K562 (cell line): ENCODE results near the gene TANGO6. TPM values are rescaled to one million over a fixed set of nuclear protein-coding genes. Genes with fewer than 3 reads are reported as not detected.
A peak's percentile ranks its signal among the peaks of the same experiment; 100 is the strongest.

ENCODE experiments used
- ATAC-seq: fragments of 200-7000 bp; cut with Tn5 transposase; 3 replicates; pipeline ENCODE4 v1.9.1; 2020; ENCODE audit warnings: moderate library complexity
- BruUV-seq: library from RNA; stranded (reverse); fragments of 400-500 nt; replicated peaks from 2 replicates; lab custom pipeline; 2021; lab: Mats Ljungman, UMichigan
- CTCF ChIA-PET: fragments of 300-600 bp; formaldehyde crosslinking; extraction: SDS; loops from one replicate; lab custom pipeline; 2021; ENCODE audit warnings: low intra/inter-chr PET ratio; lab: Yijun Ruan, JAX
- POLR2A ChIA-PET: fragments of 300-600, 350-650 bp; sonication (Branson Sonifier 250); formaldehyde crosslinking; extraction: SDS; loops from one replicate; lab custom pipeline; 2021; ENCODE audit warnings: antibody characterized with exemption, inconsistent platforms; lab: Yijun Ruan, JAX
- DNase-seq, 4 experiments: peaks; one replicate each; pipeline versions ENCODE4 v3.0.0 to v3.0.0-alpha.2; 2011 to 2018; ENCODE audit warnings: low spot score in 3 of 4, mixed read lengths in 3 of 4; ENCODE audit errors: extremely low read depth in 1 of 4
- FAIRE-seq: peaks from 2 replicates; lab custom pipeline; 2011; peaks lifted over from hg19 to GRCh38; lab: Jason Lieb, UNC
- H2AFZ ChIP-seq: 2 replicates; pipeline ENCODE4 v1.6.0; 2011; ENCODE audit warnings: low read depth, low read length, control low read depth, inconsistent platforms
- H3K27ac ChIP-seq: fragments of 200-600 bp; 3 replicates; pipeline ENCODE4 v1.8.0; 2011; ENCODE audit warnings: low read depth, mild to moderate bottlenecking, control low read depth, inconsistent platforms, low read length, moderate library complexity, mixed read lengths; ENCODE audit errors: extremely low read depth
- H3K27me3 ChIP-seq, 2 experiments: fragments of 300-600 bp in 1 of 2; 2 replicates in 1 of 2; 3 replicates in 1 of 2; pipeline versions ENCODE4 v1.6.0 to v1.8.0; 2011; ENCODE audit warnings: inconsistent platforms in 2 of 2, low read length in 2 of 2, mild to moderate bottlenecking in 1 of 2, mixed read lengths in 1 of 2, moderate library complexity in 1 of 2; ENCODE audit not compliant: control insufficient read depth in 2 of 2, insufficient read depth in 2 of 2
- H3K36me3 ChIP-seq: fragments of 300-600 bp; 3 replicates; pipeline ENCODE4 v1.8.0; 2011; ENCODE audit warnings: mild to moderate bottlenecking, low read length, inconsistent platforms; ENCODE audit not compliant: control insufficient read depth, insufficient read depth
- H3K4me1 ChIP-seq, 2 experiments: fragments of 200-600 bp in 1 of 2; replicated peaks in 1 of 2; 2 replicates in 1 of 2; 3 replicates in 1 of 2; pipeline versions ENCODE4 v1.5.1 to v1.8.0; 2011; ENCODE audit warnings: inconsistent platforms in 2 of 2, low read length in 2 of 2, mild to moderate bottlenecking in 1 of 2, mixed read lengths in 1 of 2, moderate library complexity in 1 of 2; ENCODE audit not compliant: control insufficient read depth in 2 of 2, insufficient read depth in 2 of 2
- H3K4me2 ChIP-seq: 2 replicates; pipeline ENCODE4 v1.6.1; 2011; ENCODE audit warnings: low read length, control low read depth, inconsistent platforms, mixed read lengths; ENCODE audit not compliant: insufficient read depth
- H3K4me3 ChIP-seq: fragments of 200-600 bp; sonication (generic), shearing (Covaris generic); 2 replicates; pipeline ENCODE4 v1.5.1; 2016; ENCODE audit warnings: control low read depth, inconsistent platforms
- H3K79me2 ChIP-seq: fragments of 200-600 bp; 3 replicates; pipeline ENCODE4 v1.8.0; 2011; ENCODE audit warnings: low read length, inconsistent platforms; ENCODE audit not compliant: control insufficient read depth, insufficient read depth
- H3K9ac ChIP-seq, 2 experiments: 2 replicates each; pipeline versions ENCODE4 v1.6.0 to v1.6.1; 2011; ENCODE audit warnings: low read depth in 2 of 2, low read length in 2 of 2, control low read depth in 1 of 2, inconsistent platforms in 1 of 2, mild to moderate bottlenecking in 1 of 2, mixed read lengths in 1 of 2; ENCODE audit not compliant: insufficient read depth in 1 of 2
- H3K9me1 ChIP-seq: one replicate; pipeline ENCODE4 v1.6.0; 2011; ENCODE audit warnings: inconsistent platforms, mild to moderate bottlenecking, low read length, moderate library complexity; ENCODE audit not compliant: control insufficient read depth, insufficient read depth
- H3K9me3 ChIP-seq: replicated peaks from 2 replicates; pipeline ENCODE4 v1.5.1; 2011; ENCODE audit warnings: low read depth, low read length, inconsistent platforms; ENCODE audit not compliant: control insufficient read depth, insufficient read depth
- H4K20me1 ChIP-seq: replicated peaks from 2 replicates; pipeline ENCODE4 v1.6.1; 2011; ENCODE audit warnings: low read length, inconsistent platforms, mixed read lengths; ENCODE audit not compliant: control insufficient read depth, insufficient read depth
- FOXA1 ChIP-seq: fragments of 450-650 bp; IDR thresholded peaks from 2 replicates; pipeline ENCODE4 v1.6.1; 2016; ENCODE audit warnings: mild to moderate bottlenecking, borderline replicate concordance
- FOXA3 ChIP-seq, 2 experiments: fragments of 450-650 bp in 1 of 2; sonication (generic) in 1 of 2; formaldehyde crosslinking; IDR thresholded peaks in 1 of 2; conservative IDR thresholded peaks in 1 of 2; 2 replicates each; pipeline versions ENCODE4 v1.4.0 to v1.8.0; 2020 to 2022; ENCODE audit warnings: mild to moderate bottlenecking in 2 of 2, missing genetic modification reagents in 1 of 2
- HDAC2 ChIP-seq: fragments of 450-650 bp; IDR thresholded peaks from 2 replicates; pipeline ENCODE4 v1.6.1; 2016; ENCODE audit warnings: mild to moderate bottlenecking
- HMG20A ChIP-seq: fragments of 450-650 bp; formaldehyde crosslinking; conservative IDR thresholded peaks from 2 replicates; pipeline ENCODE4 v1.4.0; 2020; ENCODE audit warnings: mild to moderate bottlenecking, mixed read lengths
- HSF4 ChIP-seq: fragments of 250-450 bp; sonication (Bioruptor Pico); IDR thresholded peaks from 2 replicates; pipeline ENCODE4 v2.1.2; 2022; ENCODE audit warnings: mild to moderate bottlenecking, moderate library complexity, borderline replicate concordance
- PHB ChIP-seq: fragments of 250-450 bp; sonication (Bioruptor Pico); IDR thresholded peaks from 2 replicates; pipeline ENCODE4 v1.5.0; 2021
- RFX1 ChIP-seq: fragments of 450-650 bp; IDR thresholded peaks from 2 replicates; pipeline ENCODE4 v1.6.1; 2016; ENCODE audit warnings: mild to moderate bottlenecking, moderate library complexity
- RFX7 ChIP-seq: fragments of 250-450 bp; sonication (Bioruptor Pico); IDR thresholded peaks from 2 replicates; pipeline ENCODE4 v1.5.1; 2021; ENCODE audit warnings: mild to moderate bottlenecking
- RNF2 ChIP-seq: sonication (generic); IDR thresholded peaks from 2 replicates; pipeline ENCODE4 v1.6.1; 2016
- RUNX1 ChIP-seq: sonication (generic); IDR thresholded peaks from 2 replicates; pipeline ENCODE4 v1.6.1; 2016; ENCODE audit warnings: antibody characterized with exemption, low read depth
- SP1 ChIP-seq: sonication (generic); formaldehyde crosslinking; IDR thresholded peaks from 2 replicates; pipeline ENCODE4 v1.8.1; 2022; ENCODE audit warnings: mild to moderate bottlenecking, missing genetic modification reagents
- TCFL5 ChIP-seq: fragments of 250-450 bp; sonication (Bioruptor Pico); conservative IDR thresholded peaks from 2 replicates; pipeline ENCODE4 v1.6.1; 2021; ENCODE audit warnings: mild to moderate bottlenecking, moderate library complexity, matching md5 sums
- YY1 ChIP-seq, 3 experiments: IDR thresholded peaks; 2 replicates each; pipeline ENCODE4 v1.6.1; 2011; ENCODE audit warnings: low read length in 2 of 3, mild to moderate bottlenecking in 2 of 3, moderate library complexity in 2 of 3, borderline replicate concordance in 1 of 3, control low read depth in 1 of 3, low read depth in 1 of 3; ENCODE audit not compliant: insufficient read depth in 3 of 3, insufficient replicate concordance in 2 of 3, control insufficient read depth in 1 of 3, insufficient read length in 1 of 3; ENCODE audit errors: extremely low read depth in 1 of 3
- ZNF316 ChIP-seq: fragments of 450-650 bp; IDR thresholded peaks from 2 replicates; pipeline ENCODE4 v1.6.1; 2016
- ZNF76 ChIP-seq: fragments of 250-450 bp; sonication (Bioruptor Pico); IDR thresholded peaks from 2 replicates; pipeline ENCODE4 v1.4.0; 2020; ENCODE audit warnings: mild to moderate bottlenecking, moderate library complexity, borderline replicate concordance
- in situ Hi-C: fragments of 300-500 bp; cut with MboI; formaldehyde crosslinking; loops from 4 replicates; pipeline ENCODE4 v1.15.0; 2018; ENCODE audit warnings: inconsistent platforms, mixed read lengths
- intact Hi-C: fragments of 100-400 bp; cut with micrococcal nuclease; formaldehyde crosslinking; loops from 2 replicates; pipeline ENCODE4 v1.14.2; 2022
- polyA plus RNA-seq, 8 experiments: library from polyadenylated mRNA; depleted of rRNA in 4 of 8; stranded (reverse) in 5 of 8; unstranded in 3 of 8; fragments of >200 nt; fragmentation: Nextera tagmentation in 2 of 8; fragmentation: Illumina TruSeq in 1 of 8; extraction: Ambion mirVana in 2 of 8; extraction: Trizol in 1 of 8; gene quantifications; 2 replicates each; pipeline versions ENCODE4 v1.2.1 to v1.2.3, GENCODE V29; 2011 to 2014; ENCODE audit warnings: inconsistent platforms in 1 of 8, missing spikeins in 1 of 8
- total RNA-seq, 7 experiments: library from RNA; depleted of rRNA in 6 of 7; stranded (reverse); fragments of >200 nt in 6 of 7; fragmentation: Illumina TruSeq in 2 of 7; extraction: Trizol in 2 of 7; gene quantifications; 2 replicates each; pipeline versions ENCODE4 v1.2.1 to v1.2.3, GENCODE V29; 2011 to 2021; ENCODE audit warnings: low replicate concordance in 1 of 7
- TF ChIP-seq, protein P1 (sequence below): IDR thresholded peaks from 3 replicates; pipeline ENCODE4 v1.6.1; 2011; ENCODE audit warnings: borderline replicate concordance, mild to moderate bottlenecking, moderate library complexity; ENCODE audit not compliant: insufficient read length; ENCODE audit errors: extremely low read depth

TANGO6 gene
- total and polyA plus RNA-seq, 9 of the 15 experiments (the other 6 are each of a cell fraction or from before 2014, with no cell fraction given), result 1.6 to 15.2 (median 9.6) TPM

DNA sequence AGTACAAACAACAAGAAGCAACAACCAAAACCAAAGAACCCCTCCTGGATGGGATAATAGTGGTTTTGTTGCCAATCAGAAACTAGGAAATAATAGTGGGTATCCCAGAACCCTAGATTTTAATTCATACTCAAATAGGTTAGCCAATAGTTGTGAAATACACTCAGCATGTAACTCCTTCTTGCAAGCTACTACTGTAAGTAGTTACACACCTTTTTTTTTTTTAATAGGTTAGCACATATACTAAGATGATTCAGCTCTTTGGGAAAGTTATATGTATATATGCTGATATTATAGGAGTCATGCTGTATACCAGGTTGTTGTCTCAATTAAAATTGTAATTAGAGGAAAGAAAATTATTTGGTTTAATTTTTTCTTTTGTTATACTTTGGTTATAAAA is 169.6 kb downstream of the TANGO6 start:
- no peaks in the 10 kb centered on the region for H3K36me3 ChIP-seq
- H3K79me2 ChIP-seq, result no peaks in the 10 kb centered on the region
- H3K27ac ChIP-seq, result no peak overlapping the region
- no peak overlapping the region for H2AFZ ChIP-seq
- intact Hi-C loops, result no loop called here
- in situ Hi-C loops, result no loop called here
- H3K4me1 ChIP-seq, result no peaks in the 10 kb centered on the region; a peak in 1 of 5 replicates
- no peaks in the 10 kb centered on the region for H3K27me3 ChIP-seq
- BruUV-seq, result no TSS peak
- H3K9ac ChIP-seq, result no peak overlapping the region
- DNase-seq (no peak), ATAC-seq (no peak), FAIRE-seq (no peak)
- TF ChIP-seq RFX1, result no peak
- no peak for TF ChIP-seq SP1
- no peak for TF ChIP-seq FOXA3 (CRISPR knock-in tag; conservative IDR thresholded peaks at IDR 0.05 in 1 of 2, IDR thresholded peaks at IDR 0.05 in 1 of 2)
- 0 out of 2 replicates have a peak, but pooled peaks have one; percentile 23 for TF ChIP-seq ZNF316
- no peaks in the 10 kb centered on the region for H3K9me1 ChIP-seq
- no peak overlapping the region for H3K4me3 ChIP-seq
- H3K4me2 ChIP-seq, result no peak overlapping the region
- ChIA-PET POLR2A (no interaction called here), CTCF (no interaction called here)
- no peaks in the 10 kb centered on the region for H3K9me3 ChIP-seq
- H4K20me1 ChIP-seq, result no peaks in the 10 kb centered on the region

DNA sequence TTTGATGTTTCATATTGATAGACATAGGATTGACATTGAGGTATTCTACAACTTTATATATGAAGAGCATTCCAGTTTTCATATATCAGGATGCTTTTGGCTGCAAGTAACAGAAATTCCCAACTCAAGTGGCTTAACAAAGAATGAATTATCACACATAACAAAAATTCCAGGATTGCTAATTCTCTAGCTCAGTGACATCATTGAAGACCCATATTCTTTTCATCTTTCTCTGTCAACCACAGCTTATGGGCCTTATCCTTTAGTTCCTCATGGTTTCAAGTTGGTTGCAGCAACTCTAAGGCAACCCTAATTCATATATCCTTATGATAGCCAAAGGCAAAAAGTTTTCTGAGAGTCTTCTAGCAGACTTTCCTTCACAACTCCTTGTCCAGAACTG is 170.7 kb downstream of the TANGO6 start:
- H4K20me1 ChIP-seq, result no peaks in the 10 kb centered on the region
- no peak overlapping the region for H3K27ac ChIP-seq
- H2AFZ ChIP-seq, result no peak overlapping the region
- H3K9me1 ChIP-seq, result no peaks in the 10 kb centered on the region
- H3K4me1 ChIP-seq, result no peaks in the 10 kb centered on the region; a peak in 1 of 5 replicates
- DNase-seq (no peak), ATAC-seq (no peak), FAIRE-seq (no peak)
- no peaks in the 10 kb centered on the region for H3K27me3 ChIP-seq
- ChIA-PET CTCF (no interaction called here), POLR2A (interaction anchor here (0.8 to 1.1 kb wide), 2 partner anchors 10 to 11 kb away, joined by 3 to 4 read pairs; no protein-coding TSS in a partner anchor)
- no TSS peak for BruUV-seq
- intact Hi-C loops, result no loop called here
- H3K9ac ChIP-seq, result no peak overlapping the region
- no peak overlapping the region for H3K4me3 ChIP-seq
- no peaks in the 10 kb centered on the region for H3K9me3 ChIP-seq
- in situ Hi-C loops, result no loop called here
- no peak overlapping the region for H3K4me2 ChIP-seq
- H3K36me3 ChIP-seq, result no peaks in the 10 kb centered on the region
- no peaks in the 10 kb centered on the region for H3K79me2 ChIP-seq
- TF ChIP-seq YY1 (IDR thresholded peaks at IDR 0.05; ENCODE audit: borderline replicate concordance in 1 of 3, control insufficient read depth in 1 of 3, extremely low read depth in 1 of 3, insufficient read depth in 3 of 3, insufficient read length in 1 of 3, insufficient replicate concordance in 2 of 3, low read depth in 1 of 3, low read length in 2 of 3) (no peak), RNF2 (no peak), TCFL5 (no peak), ZNF76 (no peak), PHB (CRISPR knock-in tag) (no peak), RFX7 (CRISPR knock-in tag) (no peak), HSF4 (no peak), HDAC2 (no peak), RUNX1 (no peak), HMG20A (CRISPR knock-in tag) (no peak), FOXA1 (no peak)
- TF ChIP-seq, protein P1, sequence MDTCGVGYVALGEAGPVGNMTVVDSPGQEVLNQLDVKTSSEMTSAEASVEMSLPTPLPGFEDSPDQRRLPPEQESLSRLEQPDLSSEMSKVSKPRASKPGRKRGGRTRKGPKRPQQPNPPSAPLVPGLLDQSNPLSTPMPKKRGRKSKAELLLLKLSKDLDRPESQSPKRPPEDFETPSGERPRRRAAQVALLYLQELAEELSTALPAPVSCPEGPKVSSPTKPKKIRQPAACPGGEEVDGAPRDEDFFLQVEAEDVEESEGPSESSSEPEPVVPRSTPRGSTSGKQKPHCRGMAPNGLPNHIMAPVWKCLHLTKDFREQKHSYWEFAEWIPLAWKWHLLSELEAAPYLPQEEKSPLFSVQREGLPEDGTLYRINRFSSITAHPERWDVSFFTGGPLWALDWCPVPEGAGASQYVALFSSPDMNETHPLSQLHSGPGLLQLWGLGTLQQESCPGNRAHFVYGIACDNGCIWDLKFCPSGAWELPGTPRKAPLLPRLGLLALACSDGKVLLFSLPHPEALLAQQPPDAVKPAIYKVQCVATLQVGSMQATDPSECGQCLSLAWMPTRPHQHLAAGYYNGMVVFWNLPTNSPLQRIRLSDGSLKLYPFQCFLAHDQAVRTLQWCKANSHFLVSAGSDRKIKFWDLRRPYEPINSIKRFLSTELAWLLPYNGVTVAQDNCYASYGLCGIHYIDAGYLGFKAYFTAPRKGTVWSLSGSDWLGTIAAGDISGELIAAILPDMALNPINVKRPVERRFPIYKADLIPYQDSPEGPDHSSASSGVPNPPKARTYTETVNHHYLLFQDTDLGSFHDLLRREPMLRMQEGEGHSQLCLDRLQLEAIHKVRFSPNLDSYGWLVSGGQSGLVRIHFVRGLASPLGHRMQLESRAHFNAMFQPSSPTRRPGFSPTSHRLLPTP, result no peak
